ENCODE data around the gene COQ3. TPM values are rescaled to one million over a fixed set of nuclear protein-coding genes. Genes with fewer than 3 reads are reported as not detected.

COQ3 gene
- polyA plus RNA-seq, 3 donors from 2014 or later, result 3.2 to 9.9 (median 4.6) TPM

DNA sequence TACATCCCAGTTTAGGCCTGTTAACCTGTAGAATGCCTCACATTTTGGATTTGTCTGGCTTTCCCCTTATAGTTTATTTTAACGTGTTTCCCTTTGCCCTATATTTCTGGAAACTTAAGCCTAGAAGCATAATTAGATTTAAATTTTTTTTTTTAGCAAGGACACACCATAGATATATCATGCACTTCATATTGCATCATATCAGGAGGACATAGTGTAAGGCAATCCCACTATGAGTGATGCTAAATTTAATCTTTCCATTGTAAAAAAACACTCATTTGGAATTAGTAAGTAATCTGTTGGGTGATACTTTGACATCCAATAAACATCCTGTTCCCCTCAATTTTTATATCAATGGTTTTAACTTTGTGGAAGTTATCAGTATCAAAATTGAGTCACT, 34.2 kb downstream of the COQ3 start:
- Mint-ChIP-seq H3K36me3 (no peaks in the 10 kb centered on the region), H3K4me1 (no peaks in the 10 kb centered on the region), H3K27me3 (ENCODE audit: low read depth in 3 of 3) (peaks cover 0 to 8% (median 6%) of the 10 kb centered on the region in 3 donors), H3K9me3 (peaks cover 0 to 4% (median 0%) of the 10 kb centered on the region in 6 donors), H3K4me3 (no peak overlapping the region), H3K27ac (no peak overlapping the region)
- no peak for DNase-seq

- Mint-ChIP-seq H3K36me3 (no peaks in the 10 kb centered on the region), H3K4me3 (no peak overlapping the region), H3K27ac (no peak overlapping the region), H3K9me3 (peaks cover 0 to 4% (median 0%) of the 10 kb centered on the region in 6 donors), H3K4me1 (no peaks in the 10 kb centered on the region), H3K27me3 (ENCODE audit: low read depth in 3 of 3) (peaks cover 1 to 13% (median 6%) of the 10 kb centered on the region in 3 donors)
- no peak for DNase-seq
These were observed 37.4 kb downstream of the COQ3 start for GRCh38 chr6:99356641-99357040.

DNA sequence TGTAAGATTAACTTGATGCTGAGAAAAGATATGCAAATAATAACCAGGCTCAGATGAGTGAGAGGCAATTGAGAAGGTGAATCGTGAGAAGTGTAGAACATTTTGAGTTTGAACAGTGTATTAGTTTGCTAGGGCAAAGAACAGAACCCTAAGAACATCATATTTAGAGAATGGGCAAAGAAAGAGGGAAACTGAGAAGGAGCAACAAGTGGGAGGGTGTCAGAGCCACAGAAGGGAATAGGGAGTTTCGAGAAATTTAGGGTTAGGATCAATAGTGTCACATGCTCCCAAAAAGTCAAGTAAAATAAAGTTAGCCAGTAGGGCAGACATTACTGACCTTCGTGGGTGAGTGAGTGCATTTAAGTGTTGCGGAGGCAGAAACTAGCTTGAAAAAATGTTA, 39.0 kb downstream of the COQ3 start:
- peaks cover 0 to 11% (median 0%) of the 10 kb centered on the region in 6 donors for H3K9me3 Mint-ChIP-seq
- H3K27ac Mint-ChIP-seq, result no peak overlapping the region
- no peak overlapping the region for H3K4me3 Mint-ChIP-seq
- peaks cover 0 to 2% of the 10 kb centered on the region in 2 donors for H3K4me1 Mint-ChIP-seq
- no peaks in the 10 kb centered on the region for H3K36me3 Mint-ChIP-seq
- H3K27me3 Mint-ChIP-seq (ENCODE audit: low read depth in 3 of 3), result peaks cover 5 to 16% (median 6%) of the 10 kb centered on the region in 3 donors
- DNase-seq, result no peak

DNA sequence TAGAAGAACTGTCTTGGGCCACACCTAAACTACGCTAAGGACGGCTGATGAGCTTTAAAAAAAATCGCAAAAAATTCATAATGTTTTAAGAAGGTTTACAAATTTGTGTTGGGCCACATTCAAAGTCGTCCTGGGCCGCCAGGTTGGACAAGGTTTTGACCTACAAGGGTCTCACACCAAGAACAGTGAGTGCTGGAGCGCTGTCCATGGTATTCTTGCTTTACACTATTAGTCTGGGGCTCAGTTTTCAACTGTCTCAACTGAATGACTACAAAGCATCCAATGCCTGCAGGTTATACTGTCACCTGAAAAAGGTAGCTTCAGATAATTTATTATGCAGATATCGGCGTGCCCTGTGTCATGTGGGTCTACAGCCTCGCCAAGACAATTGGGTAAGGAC, 40.9 kb downstream of the COQ3 start:
- no peak overlapping the region for H3K4me3 Mint-ChIP-seq
- peaks cover 2 to 20% (median 5%) of the 10 kb centered on the region in 3 donors for H3K27me3 Mint-ChIP-seq (ENCODE audit: low read depth in 3 of 3)
- H3K4me1 Mint-ChIP-seq, result peaks cover 6 to 7% of the 10 kb centered on the region in 2 donors
- DNase-seq, result no peak
- H3K27ac Mint-ChIP-seq, result no peak overlapping the region
- peaks cover 0 to 11% (median 0%) of the 10 kb centered on the region in 6 donors for H3K9me3 Mint-ChIP-seq
- H3K36me3 Mint-ChIP-seq, result no peaks in the 10 kb centered on the region

- DNase-seq, result no peak
- Mint-ChIP-seq H3K4me3 (no peak overlapping the region), H3K9me3 (peaks cover 0 to 9% (median 0%) of the 10 kb centered on the region in 6 donors), H3K36me3 (no peaks in the 10 kb centered on the region), H3K27me3 (ENCODE audit: low read depth in 3 of 3) (peaks cover 0 to 34% (median 5%) of the 10 kb centered on the region in 3 donors), H3K27ac (no peak overlapping the region), H3K4me1 (peaks cover 6 to 7% of the 10 kb centered on the region in 2 donors)
These were observed 43.4 kb downstream of the COQ3 start for GRCh38 chr6:99350573-99350972.

- H3K4me3 Mint-ChIP-seq, result peak within 1 kb of the TSS in 4 of 5 donors; percentile 28 to 67 (median 38)
- peaks cover 6 to 7% of the 10 kb centered on the region in 2 donors for H3K4me1 Mint-ChIP-seq
- peaks cover 0 to 9% (median 0%) of the 10 kb centered on the region in 6 donors for H3K9me3 Mint-ChIP-seq
- no peak within 1 kb of the TSS for H3K27ac Mint-ChIP-seq
- DNase-seq, result no peak
- peaks cover 0 to 34% (median 6%) of the 10 kb centered on the region in 3 donors for H3K27me3 Mint-ChIP-seq (ENCODE audit: low read depth in 3 of 3)
- no peaks in the 10 kb centered on the region for H3K36me3 Mint-ChIP-seq
These were observed 44.5 kb downstream of the COQ3 start, which contains the start of gene FAXC for GRCh38 chr6:99349171-99350141. FAXC (minus strand) TSS chr6:99349674; CDS start chr6:99349372, 302 bp downstream.

DNA sequence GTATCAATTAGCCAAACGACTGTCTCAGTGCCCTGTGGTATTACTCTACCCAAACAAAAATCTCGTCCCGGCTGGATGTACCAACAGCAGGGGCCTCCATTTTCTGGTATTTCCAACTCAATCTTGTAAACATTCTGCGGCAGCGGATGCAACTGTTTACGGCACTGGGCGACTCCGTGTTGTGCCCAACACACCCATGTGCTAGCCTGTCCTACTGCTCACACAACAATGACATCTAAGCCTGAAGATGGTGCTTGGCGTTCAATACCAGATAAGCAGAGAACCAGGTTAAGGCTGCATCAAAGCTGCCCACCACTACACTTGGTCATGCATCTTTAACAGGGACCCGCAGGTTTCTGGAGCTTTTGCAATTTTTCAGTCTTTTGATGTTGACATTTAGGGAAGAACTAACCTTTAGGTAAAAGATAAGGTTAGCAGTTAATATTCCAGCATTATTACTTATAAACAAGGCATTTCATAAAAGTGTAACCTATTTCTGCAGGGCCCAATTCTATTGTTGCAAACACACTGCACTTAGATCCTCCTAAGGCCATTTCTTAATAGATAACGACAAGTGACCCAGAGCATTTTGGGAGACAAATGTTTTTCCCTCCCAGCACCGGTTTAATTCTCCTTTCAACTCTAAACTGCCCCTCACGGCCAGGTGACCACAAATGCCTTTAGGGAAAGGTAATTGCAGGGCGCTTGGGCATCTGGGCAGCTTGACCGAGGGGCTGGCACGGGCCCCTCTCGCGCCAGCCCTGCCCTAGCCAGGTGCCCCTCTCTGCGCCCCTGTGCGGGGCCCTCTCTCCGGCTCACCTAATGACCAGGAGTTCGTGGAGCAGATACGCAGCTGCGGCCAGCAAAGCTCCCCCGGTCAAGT, 45.5 kb downstream of the COQ3 start:
- no peaks in the 10 kb centered on the region for H3K36me3 Mint-ChIP-seq
- peaks cover 0 to 9% (median 0%) of the 10 kb centered on the region in 6 donors for H3K9me3 Mint-ChIP-seq
- DNase-seq, result no peak
- H3K4me3 Mint-ChIP-seq, result peak overlapping the region in 4 of 5 donors; percentile 28 to 67 (median 36)
- H3K4me1 Mint-ChIP-seq, result peaks cover 6 to 7% of the 10 kb centered on the region in 2 donors
- H3K27ac Mint-ChIP-seq, result no peak overlapping the region
- peaks cover 0 to 30% (median 5%) of the 10 kb centered on the region in 3 donors for H3K27me3 Mint-ChIP-seq (ENCODE audit: low read depth in 3 of 3)

- no peak for DNase-seq
- Mint-ChIP-seq H3K27ac (no peak overlapping the region), H3K9me3 (peaks cover 0 to 9% (median 0%) of the 10 kb centered on the region in 6 donors), H3K4me1 (peaks cover 6 to 7% of the 10 kb centered on the region in 2 donors), H3K36me3 (no peaks in the 10 kb centered on the region), H3K4me3 (no peak overlapping the region), H3K27me3 (ENCODE audit: low read depth in 3 of 3) (peaks cover 2 to 27% (median 5%) of the 10 kb centered on the region in 3 donors)
These were observed 46.2 kb downstream of the COQ3 start for GRCh38 chr6:99347804-99348203.

DNA sequence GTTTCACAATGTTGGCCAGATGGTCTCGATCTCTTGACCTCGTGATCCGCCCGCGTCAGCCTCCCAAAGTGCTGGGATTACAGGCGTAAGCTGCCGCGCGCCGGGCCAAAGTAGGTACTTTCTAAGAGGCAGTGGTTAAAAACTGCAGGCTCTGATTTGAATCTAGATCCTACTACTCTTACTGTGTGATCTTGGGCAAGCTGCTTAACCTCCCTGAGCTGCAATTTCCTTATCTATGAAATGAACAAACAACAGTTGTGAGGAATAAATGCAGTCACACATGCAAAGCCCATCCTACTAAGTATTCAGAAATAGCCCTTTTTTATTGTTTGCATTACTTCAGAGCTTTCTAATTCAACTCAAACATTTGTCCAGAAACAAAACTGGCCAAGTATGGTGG, 47.4 kb downstream of the COQ3 start:
- DNase-seq, result no peak
- no peak overlapping the region for H3K27ac Mint-ChIP-seq

GRCh38 chr6:99345164-99345563, 48.8 kb downstream of the COQ3 start:
- Mint-ChIP-seq H3K9me3 (peaks cover 0 to 4% (median 0%) of the 10 kb centered on the region in 6 donors), H3K27ac (no peak overlapping the region), H3K4me1 (peaks cover 6 to 7% of the 10 kb centered on the region in 2 donors), H3K36me3 (no peaks in the 10 kb centered on the region), H3K4me3 (no peak overlapping the region), H3K27me3 (ENCODE audit: low read depth in 3 of 3) (peaks cover 3 to 18% (median 4%) of the 10 kb centered on the region in 3 donors)
- DNase-seq, result no peak

More for the DNA sequence above, 47.4 kb downstream of the COQ3 start:
- Mint-ChIP-seq H3K4me1 (peaks cover 6 to 7% of the 10 kb centered on the region in 2 donors), H3K27me3 (ENCODE audit: low read depth in 3 of 3) (peaks cover 4 to 26% (median 7%) of the 10 kb centered on the region in 3 donors), H3K36me3 (no peaks in the 10 kb centered on the region), H3K4me3 (no peak overlapping the region), H3K9me3 (peaks cover 0 to 9% (median 0%) of the 10 kb centered on the region in 6 donors)

DNA sequence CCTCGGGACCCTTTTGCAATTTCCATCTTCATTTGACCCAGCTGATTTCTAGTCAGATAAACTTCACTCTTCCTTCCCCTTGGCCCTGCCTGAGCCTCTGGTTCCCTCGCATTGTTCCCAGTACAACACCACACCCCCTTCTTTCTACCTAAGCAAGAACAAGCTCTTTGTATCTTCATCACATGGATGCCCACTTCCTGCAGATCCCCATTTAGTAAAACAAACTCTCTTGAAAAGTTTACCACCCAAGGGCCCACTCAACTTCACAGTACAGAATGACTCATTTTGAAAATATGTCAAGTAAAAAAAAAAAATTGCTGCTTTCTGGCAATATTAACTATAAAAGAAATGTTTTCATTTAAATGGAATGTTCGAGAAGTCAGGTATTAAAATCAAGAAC, 49.7 kb downstream of the COQ3 start:
- no peaks in the 10 kb centered on the region for H3K36me3 Mint-ChIP-seq
- H3K27me3 Mint-ChIP-seq (ENCODE audit: low read depth in 3 of 3), result peaks cover 3 to 18% (median 4%) of the 10 kb centered on the region in 3 donors
- H3K4me1 Mint-ChIP-seq, result peaks cover 6% of the 10 kb centered on the region in 2 donors

DNA sequence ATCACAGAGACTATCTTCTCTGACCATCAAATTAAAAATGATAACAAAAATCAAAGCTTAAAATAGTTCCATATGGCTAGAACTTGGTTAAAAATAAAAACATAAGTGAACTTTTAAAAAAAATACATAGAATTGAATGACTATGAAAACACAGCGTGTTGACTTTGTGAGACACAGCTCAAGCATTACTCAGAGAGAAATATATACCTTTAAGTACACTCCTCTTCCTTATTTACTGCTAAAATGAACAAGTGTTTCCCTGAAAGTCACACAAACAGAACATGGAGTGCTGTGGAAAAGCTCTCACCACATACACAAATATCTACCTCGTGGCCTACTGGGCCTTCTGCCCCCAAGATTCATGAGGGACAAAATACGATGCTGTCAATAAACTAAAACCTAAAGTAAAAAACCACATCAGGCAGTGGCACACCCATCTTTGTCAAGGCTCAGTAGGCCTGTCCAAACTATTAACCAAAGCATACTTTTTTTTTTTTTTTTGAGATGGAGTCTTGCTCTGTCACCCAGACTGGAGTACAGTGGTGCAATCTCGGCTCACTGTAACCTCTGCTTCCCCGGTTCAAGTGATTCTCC, 52.0 kb downstream of the COQ3 start:
- Mint-ChIP-seq H3K27me3 (ENCODE audit: low read depth in 3 of 3) (peaks cover 3 to 10% (median 7%) of the 10 kb centered on the region in 3 donors), H3K4me3 (no peak overlapping the region), H3K36me3 (no peaks in the 10 kb centered on the region)

More for the DNA sequence above, 49.7 kb downstream of the COQ3 start:
- Mint-ChIP-seq H3K9me3 (peaks cover 0 to 2% (median 0%) of the 10 kb centered on the region in 6 donors), H3K27ac (no peak overlapping the region), H3K4me3 (no peak overlapping the region)
- DNase-seq, result no peak

DNA sequence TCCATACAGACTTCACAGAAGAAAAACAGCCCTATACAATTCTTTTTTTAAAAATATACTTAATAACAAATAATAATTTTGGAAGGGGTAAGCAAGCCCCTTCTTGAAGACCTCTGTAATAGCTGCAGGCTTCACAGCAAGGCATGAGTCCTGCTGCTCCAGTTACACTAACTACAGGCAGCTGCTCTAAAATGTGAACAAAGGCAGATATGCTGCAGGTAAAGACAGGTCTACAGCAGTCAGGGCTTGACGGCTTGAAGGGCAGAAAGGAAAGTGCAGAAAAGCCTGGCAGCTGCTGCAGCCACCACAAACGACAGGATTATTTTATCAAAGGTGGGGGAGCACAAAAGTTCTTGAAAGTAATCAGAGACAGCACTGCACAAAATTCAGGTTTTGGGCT, 55.8 kb downstream of the COQ3 start:
- no peak for DNase-seq
- Mint-ChIP-seq H3K27me3 (ENCODE audit: low read depth in 3 of 3) (peaks cover 0 to 12% (median 4%) of the 10 kb centered on the region in 3 donors), H3K36me3 (no peaks in the 10 kb centered on the region), H3K27ac (no peak overlapping the region), H3K4me1 (no peaks in the 10 kb centered on the region), H3K9me3 (no peaks in the 10 kb centered on the region), H3K4me3 (no peak overlapping the region)

More for the DNA sequence above, 52.0 kb downstream of the COQ3 start:
- no peak for DNase-seq
- no peaks in the 10 kb centered on the region for H3K4me1 Mint-ChIP-seq
- H3K27ac Mint-ChIP-seq, result no peak overlapping the region
- H3K9me3 Mint-ChIP-seq, result no peaks in the 10 kb centered on the region
